Uterus (tissue), 2 donors: ENCODE measurements around the gene NCEH1.

ENCODE experiments used
- CTCF ChIP-seq, 4 experiments: fragments of 200-600 bp in 2 of 4; fragments of 450-650 bp in 2 of 4; sonication (generic) in 2 of 4; IDR thresholded peaks; one replicate each; pipeline ENCODE4 v1.5.1; 2016 to 2019; ENCODE audit warnings: antibody characterized with exemption in 4 of 4, mild to moderate bottlenecking in 2 of 4, moderate library complexity in 1 of 4
- POLR2A ChIP-seq, 2 donors: fragments of 450-650 bp; IDR thresholded peaks; one replicate each; pipeline ENCODE4 v1.6.1; 2016; ENCODE audit warnings: antibody characterized with exemption in 2 of 2, mild to moderate bottlenecking in 1 of 2, moderate library complexity in 1 of 2

- TF ChIP-seq CTCF (IDR thresholded peaks at IDR 0.05) (no peak), POLR2A (IDR thresholded peaks at IDR 0.05) (no peak)
Observed at GRCh38 chr3:172648747-172649146, 62.1 kb downstream of the NCEH1 start.
